ENCODE results near the gene EZH1. TPM values are rescaled to one million over a fixed set of nuclear protein-coding genes. Genes with fewer than 3 reads are reported as not detected.

EZH1 gene
- total RNA-seq, 4 donors from 2014 or later = 53.7 to 126 (median 91.8) TPM

DNA sequence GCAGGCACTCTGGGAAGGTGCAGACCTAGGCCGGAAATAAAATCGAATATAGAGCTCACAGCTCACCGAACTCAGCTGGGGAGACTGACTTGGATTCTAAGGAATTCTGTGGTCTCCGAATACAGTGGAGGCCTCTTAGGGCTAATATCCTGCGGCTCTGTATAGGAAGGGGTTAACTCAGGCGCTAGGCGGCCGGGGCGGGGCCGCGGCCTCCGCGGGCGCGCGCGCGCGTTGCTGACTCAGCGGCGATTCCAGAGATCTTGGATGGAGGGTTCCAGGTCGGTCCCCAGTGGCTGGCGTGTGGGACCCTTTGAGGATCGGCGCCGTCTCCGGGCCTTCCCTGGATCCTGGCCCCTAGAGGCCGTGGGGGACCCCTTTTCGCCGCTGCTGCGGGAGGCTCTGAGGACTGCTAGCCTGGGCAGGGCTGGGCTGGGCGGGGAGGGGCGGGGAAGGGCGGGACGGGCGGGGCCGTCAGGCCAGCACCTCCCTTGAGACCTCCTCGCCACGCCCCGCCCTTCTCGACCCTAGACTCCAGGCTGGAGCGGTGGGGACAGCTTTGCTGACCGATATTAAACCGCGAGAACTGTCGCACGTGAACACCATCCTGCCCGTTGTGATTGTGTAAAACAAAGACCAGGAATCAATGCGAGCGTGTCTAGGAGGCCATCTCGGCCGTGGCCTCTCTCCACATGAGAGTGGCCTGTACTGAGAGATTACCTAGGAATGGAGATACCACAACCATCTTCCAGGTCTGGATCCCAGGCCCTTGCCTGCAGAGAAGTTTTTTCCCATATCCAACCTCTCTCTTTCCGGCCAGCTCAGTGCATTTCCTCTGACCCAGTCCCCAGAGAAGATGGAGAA is 66.7 kb downstream of the EZH1 start:
- TF ChIP-seq, protein P1, sequence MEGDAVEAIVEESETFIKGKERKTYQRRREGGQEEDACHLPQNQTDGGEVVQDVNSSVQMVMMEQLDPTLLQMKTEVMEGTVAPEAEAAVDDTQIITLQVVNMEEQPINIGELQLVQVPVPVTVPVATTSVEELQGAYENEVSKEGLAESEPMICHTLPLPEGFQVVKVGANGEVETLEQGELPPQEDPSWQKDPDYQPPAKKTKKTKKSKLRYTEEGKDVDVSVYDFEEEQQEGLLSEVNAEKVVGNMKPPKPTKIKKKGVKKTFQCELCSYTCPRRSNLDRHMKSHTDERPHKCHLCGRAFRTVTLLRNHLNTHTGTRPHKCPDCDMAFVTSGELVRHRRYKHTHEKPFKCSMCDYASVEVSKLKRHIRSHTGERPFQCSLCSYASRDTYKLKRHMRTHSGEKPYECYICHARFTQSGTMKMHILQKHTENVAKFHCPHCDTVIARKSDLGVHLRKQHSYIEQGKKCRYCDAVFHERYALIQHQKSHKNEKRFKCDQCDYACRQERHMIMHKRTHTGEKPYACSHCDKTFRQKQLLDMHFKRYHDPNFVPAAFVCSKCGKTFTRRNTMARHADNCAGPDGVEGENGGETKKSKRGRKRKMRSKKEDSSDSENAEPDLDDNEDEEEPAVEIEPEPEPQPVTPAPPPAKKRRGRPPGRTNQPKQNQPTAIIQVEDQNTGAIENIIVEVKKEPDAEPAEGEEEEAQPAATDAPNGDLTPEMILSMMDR (IDR thresholded peaks at IDR 0.05; ENCODE audit: low read depth) = no peak

DNA sequence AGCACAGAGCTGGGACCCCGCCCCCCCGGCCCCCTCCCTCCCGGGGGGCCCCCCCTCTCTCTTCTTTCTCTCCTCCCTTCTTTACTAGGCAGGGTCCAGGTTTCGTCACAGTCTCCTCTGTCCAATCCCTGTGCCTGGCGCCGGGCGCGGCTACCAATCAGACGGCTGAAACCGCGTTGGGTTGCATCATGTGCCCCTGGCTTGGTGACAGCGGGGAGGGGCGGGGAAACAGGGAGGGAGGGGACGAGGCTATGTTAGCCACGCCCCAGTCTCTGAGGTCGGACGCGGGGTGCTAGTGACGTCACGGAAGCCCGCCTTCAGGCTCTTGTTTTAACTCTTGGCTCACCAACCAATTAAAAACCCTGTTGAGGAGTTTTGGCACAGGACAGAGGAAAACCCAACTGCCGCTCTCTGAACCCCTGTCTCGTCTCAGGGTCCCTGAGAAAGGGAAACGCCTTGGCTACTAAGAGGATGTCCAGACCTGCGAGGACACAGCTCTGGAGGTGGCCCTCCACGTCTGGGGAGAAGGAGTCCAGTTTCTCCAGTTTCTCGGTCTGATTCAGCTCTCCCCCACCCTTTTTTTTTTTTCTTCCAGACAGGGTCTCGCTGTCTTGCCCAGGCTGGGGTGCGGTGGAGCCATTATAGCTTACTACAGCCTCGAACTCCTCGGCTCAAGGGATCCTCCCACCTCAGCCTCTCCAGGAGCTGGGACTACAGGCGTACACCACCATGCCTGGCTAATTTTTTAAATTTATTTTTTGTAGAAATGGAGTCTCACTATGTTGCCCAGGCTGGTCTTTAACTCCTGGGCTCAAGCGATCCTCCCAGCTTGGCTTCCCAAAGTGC is 67.6 kb downstream of the EZH1 start:
- TF ChIP-seq, protein P1 (IDR thresholded peaks at IDR 0.05; ENCODE audit: low read depth) = no peak

DNA sequence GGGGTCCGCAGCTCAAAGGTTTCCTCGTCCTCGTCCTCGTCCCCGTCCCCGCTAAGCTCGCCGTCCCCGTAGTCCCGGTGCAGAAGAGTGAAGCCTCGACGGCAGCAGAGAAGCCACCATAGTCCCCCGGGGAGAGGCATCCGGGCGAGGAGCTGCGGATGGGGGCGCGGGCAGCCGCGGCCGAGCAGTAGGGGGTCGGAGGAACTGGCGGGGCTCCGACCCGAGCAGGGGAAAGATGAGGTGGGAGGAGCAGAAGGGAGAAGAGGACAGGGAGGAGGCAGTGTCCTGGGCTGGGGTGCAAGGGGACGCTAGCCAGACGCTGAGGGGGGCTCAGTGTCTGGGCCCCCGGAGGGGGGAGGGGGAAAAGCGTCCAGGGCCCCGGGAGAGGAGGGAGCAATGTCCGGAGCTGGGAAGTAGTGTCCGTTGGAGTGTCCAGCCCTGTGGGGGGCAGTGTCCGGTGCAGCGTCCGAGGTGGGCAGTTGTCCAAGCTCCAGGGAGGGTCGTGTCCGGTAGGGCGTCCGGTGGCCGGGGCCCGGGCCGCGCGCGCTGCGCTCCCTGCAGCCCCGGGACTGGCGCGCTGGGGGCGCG is 68.3 kb downstream of the EZH1 start, which contains the start of gene PLEKHH3:
Gene PLEKHH3 (minus strand): TSS at position 571 of the 588 bp plus-strand sequence. CDS start 431 bp downstream, at position 140.
- TF ChIP-seq, protein P1 (IDR thresholded peaks at IDR 0.05; ENCODE audit: low read depth) = no peak

DNA sequence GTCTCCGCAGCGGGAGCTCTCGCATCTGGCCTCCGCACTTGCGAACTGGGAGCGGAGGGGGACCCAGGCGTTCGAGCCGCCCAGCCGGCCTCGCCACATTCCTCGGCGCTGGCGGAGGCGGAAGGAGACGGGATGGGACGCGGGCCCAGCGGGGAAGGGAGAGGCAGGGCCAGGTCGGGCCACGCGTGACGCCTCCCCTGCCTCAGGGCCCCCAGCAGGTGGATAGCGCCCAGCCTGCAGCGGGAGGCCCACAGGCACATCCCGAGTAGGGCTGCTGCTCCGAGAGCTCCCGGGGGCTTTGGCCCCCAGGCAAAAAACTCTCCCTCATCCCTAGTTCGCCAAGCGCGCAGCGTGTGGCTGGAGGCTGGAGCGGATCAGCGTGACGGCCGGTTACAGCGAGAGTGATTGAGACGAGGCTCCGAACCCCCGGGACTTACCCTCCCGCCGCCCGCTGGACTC is 68.8 kb downstream of the EZH1 start:
- TF ChIP-seq, protein P1 (IDR thresholded peaks at IDR 0.05; ENCODE audit: low read depth) = no peak

DNA sequence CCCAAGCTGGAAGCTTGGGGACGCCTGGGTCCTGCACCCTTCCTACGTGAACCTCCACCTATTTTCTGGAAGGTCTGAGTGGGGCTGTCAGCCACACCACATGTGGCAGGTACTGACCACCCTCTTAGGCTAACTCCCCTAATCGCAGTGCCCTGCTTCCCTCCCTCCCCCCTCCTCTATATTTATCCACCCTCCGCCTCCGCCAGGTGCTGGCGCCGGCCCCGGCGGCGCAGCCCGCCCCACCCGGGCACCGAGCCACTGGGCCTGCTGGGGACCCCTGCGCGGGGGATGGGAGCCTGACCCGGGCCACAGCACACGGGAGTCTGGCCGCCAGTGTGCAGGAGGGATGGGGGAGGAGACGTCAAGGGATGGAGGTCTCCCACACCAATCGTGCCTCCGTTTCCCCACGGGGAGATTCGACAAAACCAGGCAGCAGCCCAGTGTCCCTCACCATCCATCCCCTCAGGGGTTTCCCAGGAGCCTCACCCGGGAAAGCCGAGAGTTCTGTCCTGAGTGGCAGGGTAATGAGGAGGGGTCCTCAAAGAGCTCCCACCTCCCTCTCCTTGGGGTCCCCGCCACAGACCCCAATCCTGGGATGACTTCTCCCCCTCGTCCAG is 69.4 kb downstream of the EZH1 start:
- TF ChIP-seq, protein P1 (IDR thresholded peaks at IDR 0.05; ENCODE audit: low read depth) = no peak

DNA sequence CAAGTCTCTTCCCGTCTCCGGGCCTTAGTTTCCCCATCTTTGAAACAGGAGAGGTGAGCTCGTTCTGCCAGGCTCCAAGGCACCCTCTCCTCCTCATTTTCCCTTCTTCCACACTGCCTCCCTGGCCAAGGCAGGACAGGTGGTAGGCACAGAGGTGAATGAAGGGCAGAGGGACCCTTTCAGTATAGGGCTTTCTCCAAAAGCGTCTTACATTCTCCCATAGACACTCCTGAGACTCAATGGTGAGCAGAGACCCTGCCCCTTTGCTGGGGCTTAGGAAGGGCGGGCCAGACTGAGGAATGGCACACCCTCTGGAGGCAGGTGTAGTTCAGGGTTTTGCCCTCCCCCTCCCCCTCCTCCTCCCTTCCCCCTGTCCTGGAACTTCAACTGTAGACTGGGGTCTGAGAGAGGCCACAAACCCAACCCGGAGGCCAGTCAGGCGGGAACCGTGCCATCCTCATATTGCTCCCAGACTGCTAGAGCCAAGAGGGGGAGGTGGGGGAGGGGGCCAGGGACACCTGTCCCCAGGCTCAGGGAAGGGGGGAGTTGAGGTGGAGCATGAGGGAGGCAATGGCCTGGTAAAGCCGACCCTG is 70.0 kb downstream of the EZH1 start:
- TF ChIP-seq, protein P1 (IDR thresholded peaks at IDR 0.05; ENCODE audit: low read depth) = no peak

All from subcutaneous adipose tissue (tissue), 4 donors.